H9 (cell line): ENCODE data around the gene FBLN1. TPM values are rescaled to one million over a fixed set of nuclear protein-coding genes. Genes with fewer than 3 reads are reported as not detected.

Experiments
- DNase-seq: peaks from one replicate; pipeline ENCODE4 v3.0.0-alpha.2; 2017
- H2AFZ ChIP-seq: one replicate; pipeline ENCODE4 v1.6.1; 2013; ENCODE audit warnings: mild to moderate bottlenecking, low read length, control low read depth, moderate library complexity
- H2AK5ac ChIP-seq: 2 replicates; pipeline ENCODE4 v1.6.1; 2013; ENCODE audit warnings: low read length, control low read depth, mixed read lengths; ENCODE audit not compliant: insufficient read length
- H2BK120ac ChIP-seq: one replicate; pipeline ENCODE4 v1.6.1; 2013; ENCODE audit warnings: low read depth, mild to moderate bottlenecking, low read length, control low read depth, inconsistent platforms; ENCODE audit not compliant: poor library complexity, severe bottlenecking
- H2BK12ac ChIP-seq: 2 replicates; pipeline ENCODE4 v1.6.1; 2013; ENCODE audit warnings: low read length, control low read depth, mixed read lengths, low read depth; ENCODE audit not compliant: insufficient read length
- H2BK15ac ChIP-seq: 2 replicates; pipeline ENCODE4 v1.6.1; 2013; ENCODE audit warnings: low read depth, low read length, control low read depth
- H2BK20ac ChIP-seq: one replicate; pipeline ENCODE4 v1.6.1; 2013; ENCODE audit warnings: low read depth, mild to moderate bottlenecking, low read length, control low read depth, inconsistent platforms; ENCODE audit not compliant: poor library complexity, severe bottlenecking
- H2BK5ac ChIP-seq: 2 replicates; pipeline ENCODE4 v1.6.1; 2013; ENCODE audit warnings: low read length, control low read depth, mixed read lengths; ENCODE audit not compliant: insufficient read length
- H3K14ac ChIP-seq: 2 replicates; pipeline ENCODE4 v1.6.1; 2013; ENCODE audit warnings: low read length, control low read depth; ENCODE audit not compliant: insufficient read depth
- H3K18ac ChIP-seq: 2 replicates; pipeline ENCODE4 v1.6.1; 2013; ENCODE audit warnings: low read depth, mild to moderate bottlenecking, mixed read lengths, low read length, control low read depth; ENCODE audit not compliant: insufficient read length
- H3K23ac ChIP-seq: 2 replicates; pipeline ENCODE4 v1.6.1; 2013; ENCODE audit warnings: low read length, control low read depth, mixed read lengths, low read depth; ENCODE audit not compliant: insufficient read length
- H3K23me2 ChIP-seq: 2 replicates; pipeline ENCODE4 v1.6.1; 2013; ENCODE audit warnings: low read depth, mild to moderate bottlenecking, mixed read lengths, low read length, control low read depth; ENCODE audit not compliant: insufficient read length, poor library complexity, severe bottlenecking
- H3K27ac ChIP-seq: 2 replicates; pipeline ENCODE4 v1.5.1; 2013; ENCODE audit warnings: low read length, control low read depth, mixed read lengths, low read depth; ENCODE audit not compliant: insufficient read length
- H3K27me3 ChIP-seq: 2 replicates; pipeline ENCODE4 v1.6.1; 2013; ENCODE audit warnings: low read length, control low read depth, inconsistent platforms; ENCODE audit not compliant: insufficient read depth
- H3K4ac ChIP-seq: 2 replicates; pipeline ENCODE4 v1.6.1; 2013; ENCODE audit warnings: low read depth, mild to moderate bottlenecking, control low read depth, inconsistent platforms, low read length, moderate library complexity
- H3K4me1 ChIP-seq: 2 replicates; pipeline ENCODE4 v1.6.1; 2013; ENCODE audit warnings: low read length, control low read depth, inconsistent platforms; ENCODE audit not compliant: insufficient read depth
- H3K4me2 ChIP-seq: 2 replicates; pipeline ENCODE4 v1.6.1; 2013; ENCODE audit warnings: low read length, control low read depth, mixed read lengths; ENCODE audit not compliant: insufficient read length, insufficient read depth
- H3K56ac ChIP-seq: 2 replicates; pipeline ENCODE4 v1.6.1; 2013; ENCODE audit warnings: low read depth, mild to moderate bottlenecking, mixed read lengths, low read length, control low read depth; ENCODE audit not compliant: insufficient read length
- H3K79me1 ChIP-seq: 2 replicates; pipeline ENCODE4 v1.6.1; 2013; ENCODE audit warnings: low read depth, mild to moderate bottlenecking, moderate library complexity, low read length, control low read depth, inconsistent platforms; ENCODE audit not compliant: insufficient read depth, poor library complexity, severe bottlenecking
- H3K79me2 ChIP-seq: 2 replicates; pipeline ENCODE4 v1.6.1; 2013; ENCODE audit warnings: low read length, control low read depth, inconsistent platforms; ENCODE audit not compliant: insufficient read depth
- H3K9ac ChIP-seq: 2 replicates; pipeline ENCODE4 v1.6.1; 2013; ENCODE audit warnings: low read length, control low read depth, mixed read lengths; ENCODE audit not compliant: insufficient read length; ENCODE audit errors: extremely low read depth
- H3K9me3 ChIP-seq: one replicate; pipeline ENCODE4 v1.6.1; 2013; ENCODE audit warnings: low read depth, low read length, inconsistent platforms; ENCODE audit not compliant: control insufficient read depth
- H3T11ph ChIP-seq: one replicate; pipeline ENCODE4 v1.6.1; 2013; ENCODE audit warnings: mild to moderate bottlenecking, low read length, control low read depth, inconsistent platforms
- H4K20me1 ChIP-seq: one replicate; pipeline ENCODE4 v1.6.1; 2013; ENCODE audit not compliant: control insufficient read depth, insufficient read length, insufficient read depth
- H4K5ac ChIP-seq: 2 replicates; pipeline ENCODE4 v1.6.1; 2013; ENCODE audit warnings: low read depth, mild to moderate bottlenecking, mixed read lengths, low read length, control low read depth; ENCODE audit not compliant: insufficient read length
- H4K8ac ChIP-seq: replicated peaks from 2 replicates; pipeline ENCODE4 v1.6.1; 2013; ENCODE audit warnings: low read length, control low read depth, mixed read lengths, low read depth; ENCODE audit not compliant: insufficient read length
- H4K91ac ChIP-seq: 2 replicates; pipeline ENCODE4 v1.6.1; 2013; ENCODE audit warnings: low read depth, mild to moderate bottlenecking, moderate library complexity, mixed read lengths, low read length, control low read depth; ENCODE audit not compliant: insufficient read length
- H3K27ac Mint-ChIP-seq, 3 experiments: 2 replicates in 2 of 3; 3 replicates in 1 of 3; pipeline ENCODE4 v1.8.0; 2020 to 2021; ENCODE audit warnings: mixed read lengths in 3 of 3, mild to moderate bottlenecking in 1 of 3, moderate library complexity in 1 of 3
- H3K27me3 Mint-ChIP-seq: 2 replicates; pipeline ENCODE4 v1.8.0; 2021; ENCODE audit warnings: low read depth, mild to moderate bottlenecking, moderate library complexity, mixed read lengths
- H3K36me3 Mint-ChIP-seq, 3 experiments: 2 replicates in 2 of 3; 3 replicates in 1 of 3; pipeline ENCODE4 v1.8.0; 2020 to 2021; ENCODE audit warnings: low read depth in 3 of 3, mixed read lengths in 3 of 3; ENCODE audit not compliant: insufficient read depth in 1 of 3
- H3K4me1 Mint-ChIP-seq, 2 experiments: 2 replicates each; pipeline ENCODE4 v1.8.0; 2020; ENCODE audit warnings: mixed read lengths in 2 of 2
- H3K4me3 Mint-ChIP-seq, 2 experiments: 2 replicates in 1 of 2; 3 replicates in 1 of 2; pipeline ENCODE4 v1.8.0; 2020 to 2021; ENCODE audit warnings: mild to moderate bottlenecking in 2 of 2, mixed read lengths in 2 of 2, moderate library complexity in 1 of 2
- H3K9me3 Mint-ChIP-seq, 2 experiments: 2 replicates in 1 of 2; 3 replicates in 1 of 2; pipeline ENCODE4 v1.8.0; 2020; ENCODE audit warnings: mild to moderate bottlenecking in 2 of 2, mixed read lengths in 2 of 2, moderate library complexity in 1 of 2
- CTCF ChIP-seq: fragments of 200-600 bp; sonication (generic); conservative IDR thresholded peaks from 3 replicates; pipeline ENCODE4 v1.8.0; 2021; ENCODE audit warnings: antibody characterized with exemption, mild to moderate bottlenecking
- WGBS: extraction: QIAGEN DNeasy Blood & Tissue Kit; methylation state at CpG from one replicate; pipeline ENCODE4 v1.1.7; 2013; ENCODE audit warnings: missing lambda C conversion rate, low lambda C conversion rate, mixed read lengths; ENCODE audit not compliant: insufficient read length; ENCODE audit errors: extremely low coverage; 5-methylcytosine and 5-hydroxymethylcytosine counted together
- total RNA-seq: library from RNA; stranded (reverse); gene quantifications from 2 replicates; pipeline ENCODE4 v1.2.1, GENCODE V29; 2021

The FBLN1 gene
- total RNA-seq, 1 experiment from 2014 or later: 140 TPM

DNA sequence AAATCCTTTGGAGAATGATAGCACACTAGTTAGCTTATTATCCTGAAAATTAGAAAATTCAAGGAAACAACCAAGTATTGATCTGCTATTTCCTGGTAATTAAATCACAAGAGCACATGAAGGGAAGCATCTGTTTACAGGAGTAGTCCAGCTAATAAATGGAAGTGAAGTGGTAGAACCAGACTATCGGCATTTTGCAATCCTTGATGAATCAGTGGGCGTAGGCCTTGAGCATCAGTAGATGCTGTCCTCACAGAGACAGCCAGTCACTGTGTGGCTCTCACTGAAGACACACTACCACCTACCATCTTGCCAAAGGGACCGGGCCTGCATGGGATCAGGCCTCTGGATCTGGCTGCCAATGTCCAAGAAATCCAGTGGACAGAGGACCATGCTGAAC is 69.8 kb downstream of the FBLN1 start:
- Histone ChIP-seq H3T11ph (no peak overlapping the region), H3K79me2 (no peaks in the 10 kb centered on the region), H2BK120ac (no peak overlapping the region), H4K5ac (no peak overlapping the region), H3K27ac (no peak overlapping the region), H2AK5ac (no peak overlapping the region), H3K4me1 (no peaks in the 10 kb centered on the region), H2BK12ac (no peak overlapping the region), H3K9ac (no peak overlapping the region), H4K91ac (no peak overlapping the region), H4K20me1 (no peaks in the 10 kb centered on the region), H3K23me2 (no peaks in the 10 kb centered on the region), H4K8ac (no peak overlapping the region), H3K4ac (no peak overlapping the region), H2BK5ac (no peak overlapping the region), H3K9me3 (no peaks in the 10 kb centered on the region), H2AFZ (no peak overlapping the region), H3K18ac (no peak overlapping the region), H2BK15ac (no peak overlapping the region), H2BK20ac (no peak overlapping the region), H3K14ac (no peak overlapping the region), H3K27me3 (no peaks in the 10 kb centered on the region), H3K23ac (no peak overlapping the region), H3K79me1 (no peaks in the 10 kb centered on the region), H3K4me2 (no peak overlapping the region), H3K56ac (no peak overlapping the region)
- no peak for TF ChIP-seq CTCF
- Mint-ChIP-seq H3K9me3 (peaks cover 21 to 25% of the 10 kb centered on the region in 2 experiments), H3K36me3 (peaks cover 12 to 24% (median 17%) of the 10 kb centered on the region in 3 experiments), H3K27me3 (no peaks in the 10 kb centered on the region; the same call in none of the 2 replicates), H3K27ac (no peak overlapping the region), H3K4me3 (no peak overlapping the region), H3K4me1 (no peaks in the 10 kb centered on the region)
- no peak for DNase-seq
- no CpG with 5 or more reads among the region's 3 CpGs for WGBS
